ENCODE data around the gene ZAR1. TPM values are rescaled to one million over a fixed set of nuclear protein-coding genes. Genes with fewer than 3 reads are reported as not detected.

Gene ZAR1
- total RNA-seq, 1 experiment from 2014 or later: 0.47 TPM

DNA sequence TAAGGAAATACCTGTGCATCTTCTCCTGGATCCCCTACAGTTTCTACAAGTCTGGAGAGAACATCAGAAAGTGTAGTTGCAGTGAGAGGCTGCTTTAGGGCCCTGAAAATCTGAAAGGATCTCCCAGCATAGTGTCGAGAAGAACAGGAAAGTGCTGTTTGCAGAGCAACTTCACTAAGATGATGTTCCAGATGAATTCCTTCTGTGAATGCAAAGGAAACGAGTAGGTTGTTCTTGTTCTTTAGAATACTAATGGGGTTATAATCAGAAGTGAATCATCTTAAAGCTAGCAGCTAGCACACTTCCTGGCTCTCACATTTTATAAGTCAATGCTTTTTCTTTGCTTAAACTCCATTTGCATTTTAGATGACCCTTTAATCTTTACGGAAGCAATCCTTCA is 53.7 kb downstream of the ZAR1 start:
- no peaks in the 10 kb centered on the region for H3K27me3 ChIP-seq (ENCODE audit: insufficient read depth, low read length)
- TF ChIP-seq ZNF274 (IDR thresholded peaks at IDR 0.05; ENCODE audit: low read depth, low read length): no peak
- TF ChIP-seq POLR2A (IDR thresholded peaks at IDR 0.05; ENCODE audit: borderline replicate concordance, extremely low read depth, insufficient read depth, insufficient read length): no peak
- TF ChIP-seq EZH2 (IDR thresholded peaks at IDR 0.05): no peak
- TF ChIP-seq, protein P1, sequence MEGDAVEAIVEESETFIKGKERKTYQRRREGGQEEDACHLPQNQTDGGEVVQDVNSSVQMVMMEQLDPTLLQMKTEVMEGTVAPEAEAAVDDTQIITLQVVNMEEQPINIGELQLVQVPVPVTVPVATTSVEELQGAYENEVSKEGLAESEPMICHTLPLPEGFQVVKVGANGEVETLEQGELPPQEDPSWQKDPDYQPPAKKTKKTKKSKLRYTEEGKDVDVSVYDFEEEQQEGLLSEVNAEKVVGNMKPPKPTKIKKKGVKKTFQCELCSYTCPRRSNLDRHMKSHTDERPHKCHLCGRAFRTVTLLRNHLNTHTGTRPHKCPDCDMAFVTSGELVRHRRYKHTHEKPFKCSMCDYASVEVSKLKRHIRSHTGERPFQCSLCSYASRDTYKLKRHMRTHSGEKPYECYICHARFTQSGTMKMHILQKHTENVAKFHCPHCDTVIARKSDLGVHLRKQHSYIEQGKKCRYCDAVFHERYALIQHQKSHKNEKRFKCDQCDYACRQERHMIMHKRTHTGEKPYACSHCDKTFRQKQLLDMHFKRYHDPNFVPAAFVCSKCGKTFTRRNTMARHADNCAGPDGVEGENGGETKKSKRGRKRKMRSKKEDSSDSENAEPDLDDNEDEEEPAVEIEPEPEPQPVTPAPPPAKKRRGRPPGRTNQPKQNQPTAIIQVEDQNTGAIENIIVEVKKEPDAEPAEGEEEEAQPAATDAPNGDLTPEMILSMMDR (IDR thresholded peaks at IDR 0.05 in 2 of 3, conservative IDR thresholded peaks at IDR 0.05 in 1 of 3; ENCODE audit: borderline replicate concordance in 1 of 3, insufficient read depth in 1 of 3, low read depth in 2 of 3, low read length in 2 of 3): no peak
- TF ChIP-seq, protein P2, sequence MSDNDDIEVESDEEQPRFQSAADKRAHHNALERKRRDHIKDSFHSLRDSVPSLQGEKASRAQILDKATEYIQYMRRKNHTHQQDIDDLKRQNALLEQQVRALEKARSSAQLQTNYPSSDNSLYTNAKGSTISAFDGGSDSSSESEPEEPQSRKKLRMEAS (IDR thresholded peaks at IDR 0.05): no peak
- no peaks in the 10 kb centered on the region for H3K4me1 ChIP-seq (ENCODE audit: control insufficient read depth in 1 of 2, insufficient read depth in 2 of 2, low read length in 2 of 2)
- no peak overlapping the region for H3K4me3 ChIP-seq (replicated peaks in 1 of 2; ENCODE audit: low read depth in 1 of 2, low read length in 2 of 2)
- no peaks in the 10 kb centered on the region; the same call in 1 of the 2 replicates for H4K20me1 ChIP-seq (ENCODE audit: insufficient read depth)
- H3K27ac ChIP-seq (ENCODE audit: low read depth, low read length): no peak overlapping the region
- no peaks in the 10 kb centered on the region for H3K9me3 ChIP-seq (ENCODE audit: control insufficient read depth in 1 of 2, insufficient read depth in 1 of 2, low read depth in 1 of 2, low read length in 2 of 2)
- no peaks in the 10 kb centered on the region for H3K79me2 ChIP-seq (ENCODE audit: insufficient read depth, low read length)
- ATAC-seq: no peak
- intact Hi-C loops (cut with micrococcal nuclease): loop anchor here (2.0 kb wide), 1 partner anchor 89 kb away; no protein-coding TSS in a partner anchor
- CTCF ChIA-PET: interaction anchor here (1.0 kb wide), 1 partner anchor 416 kb away, joined by 3 read pairs; no protein-coding TSS in a partner anchor
- DNase-seq (ENCODE audit: low read depth, low spot score): no peak
- POLR2A ChIA-PET: no interaction called here
- RAD21 ChIA-PET (ENCODE audit: low non-redundant PET in 1 of 2, low total read pairs in 2 of 2, uncharacterized antibody in 2 of 2, unreplicated experiment in 2 of 2): no interaction called here
- no peak overlapping the region for H2AFZ ChIP-seq (ENCODE audit: low read depth, low read length, poor library complexity, severe bottlenecking)
- no peaks in the 10 kb centered on the region for H3K9me2 ChIP-seq (ENCODE audit: insufficient read depth)
- H3K4me2 ChIP-seq (ENCODE audit: low read length): no peak overlapping the region
- no peak overlapping the region for H3K9ac ChIP-seq (ENCODE audit: low read length)
- BruUV-seq (replicated peaks): no TSS peak
- peaks cover 14 to 25% of the 10 kb centered on the region in 2 experiments for H3K36me3 ChIP-seq (ENCODE audit: control insufficient read depth in 1 of 2, insufficient read depth in 2 of 2, low read length in 2 of 2)

Other genes starting within 250 kb of the ZAR1 start
- 4.5 TPM for gene TEC, start 220.4 kb upstream of the ZAR1 start, total RNA-seq (2021; ENCODE audit: unreplicated experiment)
- gene SLAIN2, start 148.7 kb upstream of the ZAR1 start, total RNA-seq (2021; ENCODE audit: unreplicated experiment): 50.3 TPM
- 8.4 TPM for gene SLC10A4, start 6.9 kb upstream of the ZAR1 start, total RNA-seq (2021; ENCODE audit: unreplicated experiment)

All from HCT116 (cell line).